Measurements from ENCODE around the gene BPGM. TPM values are rescaled to one million over a fixed set of nuclear protein-coding genes. Genes with fewer than 3 reads are reported as not detected.

BPGM gene
- total RNA-seq, 1 experiment from 2014 or later = 10.0 TPM

GRCh38 chr7:134721171-134721570, 74.5 kb downstream of the BPGM start:
- ChIA-PET RAD21 (ENCODE audit: low non-redundant PET in 1 of 2, low total read pairs in 2 of 2, uncharacterized antibody in 2 of 2, unreplicated experiment in 2 of 2) (no interaction called here), CTCF (no interaction called here), POLR2A (no interaction called here)
- no peaks in the 10 kb centered on the region for H4K20me1 ChIP-seq (ENCODE audit: insufficient read depth)
- no TSS peak for BruUV-seq (replicated peaks)
- H3K4me2 ChIP-seq (ENCODE audit: low read length) = no peak overlapping the region
- H3K27ac ChIP-seq (ENCODE audit: low read depth, low read length) = no peak overlapping the region
- no peaks in the 10 kb centered on the region for H3K9me3 ChIP-seq (ENCODE audit: control insufficient read depth in 1 of 2, insufficient read depth in 1 of 2, low read depth in 1 of 2, low read length in 2 of 2)
- no peaks in the 10 kb centered on the region for H3K4me1 ChIP-seq (ENCODE audit: control insufficient read depth in 1 of 2, insufficient read depth in 2 of 2, low read length in 2 of 2)
- intact Hi-C loops (cut with micrococcal nuclease) = no loop called here
- H3K4me3 ChIP-seq (replicated peaks in 1 of 2; ENCODE audit: low read depth in 1 of 2, low read length in 2 of 2) = no peak overlapping the region
- DNase-seq (ENCODE audit: low read depth, low spot score) (no peak), ATAC-seq (no peak)
- H3K9ac ChIP-seq (ENCODE audit: low read length) = no peak overlapping the region
- no peaks in the 10 kb centered on the region for H3K27me3 ChIP-seq (ENCODE audit: insufficient read depth, low read length)
- TF ChIP-seq ATF3 (IDR thresholded peaks at IDR 0.05) (no peak), POLR2AphosphoS5 (IDR thresholded peaks at IDR 0.05; ENCODE audit: low read depth, low read length) (no peak), CBX3 (IDR thresholded peaks at IDR 0.05; ENCODE audit: low read depth) (no peak), SIN3A (IDR thresholded peaks at IDR 0.05; ENCODE audit: low read depth) (no peak), ELF1 (IDR thresholded peaks at IDR 0.05; ENCODE audit: borderline replicate concordance, low read depth) (no peak), REST (IDR thresholded peaks at IDR 0.05; ENCODE audit: low read depth) (no peak)
- H3K79me2 ChIP-seq (ENCODE audit: insufficient read depth, low read length) = no peaks in the 10 kb centered on the region
- H3K9me2 ChIP-seq (ENCODE audit: insufficient read depth) = no peaks in the 10 kb centered on the region
- no peaks in the 10 kb centered on the region for H3K36me3 ChIP-seq (ENCODE audit: control insufficient read depth in 1 of 2, insufficient read depth in 2 of 2, low read length in 2 of 2)
- H2AFZ ChIP-seq (ENCODE audit: low read depth, low read length, poor library complexity, severe bottlenecking) = no peak overlapping the region

GRCh38 chr7:134722786-134723322, 76.2 kb downstream of the BPGM start:
- no TSS peak for BruUV-seq (replicated peaks)
- Histone ChIP-seq H3K9me3 (ENCODE audit: control insufficient read depth in 1 of 2, insufficient read depth in 1 of 2, low read depth in 1 of 2, low read length in 2 of 2) (no peaks in the 10 kb centered on the region), H3K4me2 (ENCODE audit: low read length) (no peak overlapping the region), H2AFZ (ENCODE audit: low read depth, low read length, poor library complexity, severe bottlenecking) (no peak overlapping the region), H3K4me3 (replicated peaks in 1 of 2; ENCODE audit: low read depth in 1 of 2, low read length in 2 of 2) (no peak overlapping the region), H3K36me3 (ENCODE audit: control insufficient read depth in 1 of 2, insufficient read depth in 2 of 2, low read length in 2 of 2) (no peaks in the 10 kb centered on the region), H3K27me3 (ENCODE audit: insufficient read depth, low read length) (no peaks in the 10 kb centered on the region), H4K20me1 (ENCODE audit: insufficient read depth) (no peaks in the 10 kb centered on the region), H3K9me2 (ENCODE audit: insufficient read depth) (no peaks in the 10 kb centered on the region), H3K9ac (ENCODE audit: low read length) (no peak overlapping the region), H3K79me2 (ENCODE audit: insufficient read depth, low read length) (no peaks in the 10 kb centered on the region), H3K4me1 (ENCODE audit: control insufficient read depth in 1 of 2, insufficient read depth in 2 of 2, low read length in 2 of 2) (no peaks in the 10 kb centered on the region), H3K27ac (ENCODE audit: low read depth, low read length) (no peak overlapping the region)
- ATAC-seq (no peak), DNase-seq (ENCODE audit: low read depth, low spot score) (no peak)
- RAD21 ChIA-PET (ENCODE audit: low non-redundant PET in 1 of 2, low total read pairs in 2 of 2, uncharacterized antibody in 2 of 2, unreplicated experiment in 2 of 2) = no interaction called here
- POLR2A ChIA-PET = no interaction called here
- CTCF ChIA-PET = interaction anchor here (1.0 kb wide), 1 partner anchor 220 kb away, joined by 4 read pairs; no protein-coding TSS in a partner anchor
- intact Hi-C loops (cut with micrococcal nuclease) = no loop called here
- TF ChIP-seq YY1 (IDR thresholded peaks at IDR 0.05; ENCODE audit: extremely low read depth, insufficient replicate concordance, low read depth, low read length) = no peak
- TF ChIP-seq SP1 (IDR thresholded peaks at IDR 0.05; ENCODE audit: low read depth) = no peak
- TF ChIP-seq ATF3 (IDR thresholded peaks at IDR 0.05) = no peak
- no peak for TF ChIP-seq CEBPB (IDR thresholded peaks at IDR 0.05; ENCODE audit: low read depth)
- no peak for TF ChIP-seq MAX (IDR thresholded peaks at IDR 0.05)
- TF ChIP-seq POLR2A (IDR thresholded peaks at IDR 0.05; ENCODE audit: borderline replicate concordance, extremely low read depth, insufficient read depth, insufficient read length) = no peak
- no peak for TF ChIP-seq CBX3 (IDR thresholded peaks at IDR 0.05; ENCODE audit: low read depth)
- no peak for TF ChIP-seq EZH2 (IDR thresholded peaks at IDR 0.05)
- no peak for TF ChIP-seq POLR2AphosphoS5 (IDR thresholded peaks at IDR 0.05; ENCODE audit: low read depth, low read length)
- TF ChIP-seq ZFX (IDR thresholded peaks at IDR 0.05) = no peak
- TF ChIP-seq ELF1 (IDR thresholded peaks at IDR 0.05; ENCODE audit: borderline replicate concordance, low read depth) = no peak
- TF ChIP-seq FOSL1 (IDR thresholded peaks at IDR 0.05; ENCODE audit: low read depth) = no peak
- no peak for TF ChIP-seq ZBTB33 (IDR thresholded peaks at IDR 0.05; ENCODE audit: extremely low read depth, insufficient replicate concordance, low read length)

All from HCT116 (cell line).